GM21360 (cell line): ENCODE data around the gene EFCAB7.

Experiments
- ATAC-seq: cut with Tn5 transposase; IDR thresholded peaks from one replicate; pipeline ENCODE4 v1.9.1; 2021; ENCODE audit warnings: mild to moderate bottlenecking, moderate library complexity; ENCODE audit not compliant: unreplicated experiment

The EFCAB7 gene

GRCh38 chr1:63601912-63602311, 78.6 kb downstream of the EFCAB7 start:
- no peak for ATAC-seq

GRCh38 chr1:63602629-63603028, 79.3 kb downstream of the EFCAB7 start:
- no peak for ATAC-seq

GRCh38 chr1:63603810-63604209, 80.5 kb downstream of the EFCAB7 start:
- no peak for ATAC-seq

GRCh38 chr1:63607322-63607721, 84.0 kb downstream of the EFCAB7 start:
- ATAC-seq = no peak

- ATAC-seq = no peak
Observed at GRCh38 chr1:63611231-63611630, 87.9 kb downstream of the EFCAB7 start.

- no peak for ATAC-seq
Observed at GRCh38 chr1:63612564-63612963, 89.2 kb downstream of the EFCAB7 start.

GRCh38 chr1:63612971-63613370, 89.6 kb downstream of the EFCAB7 start:
- no peak for ATAC-seq

GRCh38 chr1:63615768-63616420, 92.6 kb downstream of the EFCAB7 start:
- peak; percentile 75 for ATAC-seq

- no peak for ATAC-seq
Observed at GRCh38 chr1:63617450-63617849, 94.1 kb downstream of the EFCAB7 start.

GRCh38 chr1:63618011-63618410, 94.7 kb downstream of the EFCAB7 start:
- no peak for ATAC-seq

GRCh38 chr1:63619558-63619957, 96.2 kb downstream of the EFCAB7 start:
- ATAC-seq = no peak

- ATAC-seq = no peak
Observed at GRCh38 chr1:63620671-63621070, 97.3 kb downstream of the EFCAB7 start.

- no peak for ATAC-seq
Observed at GRCh38 chr1:63621075-63621474, 97.8 kb downstream of the EFCAB7 start.

GRCh38 chr1:63621698-63622097, 98.4 kb downstream of the EFCAB7 start:
- ATAC-seq = no peak
